ENCODE measurements around the gene APPBP2.

DNA sequence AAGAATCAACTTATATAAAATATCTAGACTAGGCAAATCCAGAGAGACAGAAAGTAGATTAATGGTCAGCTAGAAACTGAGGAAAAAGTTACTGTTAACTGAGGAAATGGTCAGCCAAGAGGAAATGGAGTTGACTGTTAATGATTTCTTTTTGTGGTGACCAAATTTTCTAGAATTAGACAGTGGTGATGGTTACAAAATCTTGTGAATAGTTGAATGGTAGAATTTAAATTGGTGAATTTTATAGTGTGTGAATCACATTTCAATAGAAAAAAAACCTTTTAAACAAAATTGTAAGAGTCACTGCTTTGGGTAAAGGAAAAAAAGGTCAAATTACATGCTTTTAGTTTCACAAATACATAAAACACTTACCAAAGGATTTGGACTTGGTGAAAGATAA lies 30.0 kb downstream of the APPBP2 start:
- TF ChIP-seq POLR2A (IDR thresholded peaks at IDR 0.05; ENCODE audit: low read depth, low read length) (no peak), EZH2 (IDR thresholded peaks at IDR 0.05; ENCODE audit: borderline replicate concordance, low read depth, low read length, severe bottlenecking) (no peak)
